GM12864 (cell line): ENCODE results near the gene PRSS23.

Experiments
- DNase-seq: peaks from one replicate; pipeline ENCODE4 v3.0.0-alpha.2; 2011; ENCODE audit warnings: low read depth
- H3K4me3 ChIP-seq: 2 replicates; pipeline ENCODE4 v1.5.1; 2011; ENCODE audit warnings: mild to moderate bottlenecking, low read depth, low read length, control low read depth
- CTCF ChIP-seq: IDR thresholded peaks from 2 replicates; pipeline ENCODE4 v1.5.1; 2011; ENCODE audit warnings: low read depth, mild to moderate bottlenecking, moderate library complexity, low read length, control low read depth, inconsistent platforms; ENCODE audit errors: missing control alignments

Gene PRSS23

DNA sequence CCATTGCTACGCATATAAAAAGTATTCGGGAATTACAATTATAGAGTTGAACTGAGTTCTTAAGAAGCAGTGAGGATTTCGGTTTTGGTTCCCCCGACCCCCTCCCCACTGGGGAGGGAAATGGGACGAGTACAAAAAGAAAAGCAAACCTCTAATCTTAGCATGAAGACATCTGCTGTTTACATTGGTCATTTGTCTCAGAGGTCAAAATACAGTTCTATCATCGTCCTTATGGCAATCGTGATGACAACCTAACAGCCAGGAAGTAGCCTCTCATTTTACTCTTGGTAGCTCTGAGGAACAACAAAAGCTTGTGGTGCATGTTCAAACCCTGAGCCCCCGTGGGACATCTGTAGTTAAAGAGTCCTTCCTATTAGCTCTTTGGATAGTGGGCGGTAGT lies 3.2 kb upstream of the PRSS23 start:
- no peak for TF ChIP-seq CTCF
- H3K4me3 ChIP-seq, result no peak overlapping the region
- DNase-seq, result no peak

DNA sequence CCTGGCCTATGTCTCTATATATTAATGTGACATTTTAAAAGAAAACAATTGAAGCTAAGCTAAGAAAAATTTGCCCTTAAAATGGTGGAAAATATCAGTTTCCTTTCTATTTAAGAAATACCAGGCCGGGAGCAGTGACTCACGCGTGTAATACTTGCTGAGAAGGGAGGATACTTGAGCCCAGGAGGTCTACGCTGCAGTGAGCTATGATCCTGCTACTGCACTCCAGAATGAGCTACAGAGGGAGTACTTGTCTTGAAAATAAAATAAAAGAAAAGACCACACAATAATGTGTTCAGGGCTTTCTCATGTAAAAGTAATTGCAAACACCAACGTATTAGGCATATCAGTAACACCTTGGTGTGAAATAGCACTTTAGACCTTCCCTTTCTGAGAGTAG lies 1.4 kb upstream of the PRSS23 start:
- no peak for TF ChIP-seq CTCF
- no peak overlapping the region for H3K4me3 ChIP-seq
- DNase-seq, result no peak

GRCh38 chr11:86799680-86800075 lies 664 bp upstream of the PRSS23 start:
- DNase-seq, result no peak
- TF ChIP-seq CTCF, result no peak
- H3K4me3 ChIP-seq, result no peak overlapping the region

- no peak for TF ChIP-seq CTCF
- DNase-seq, result no peak
- H3K4me3 ChIP-seq, result no peak overlapping the region
Measured at GRCh38 chr11:86800960-86801272, 574 bp downstream of the PRSS23 start.

DNA sequence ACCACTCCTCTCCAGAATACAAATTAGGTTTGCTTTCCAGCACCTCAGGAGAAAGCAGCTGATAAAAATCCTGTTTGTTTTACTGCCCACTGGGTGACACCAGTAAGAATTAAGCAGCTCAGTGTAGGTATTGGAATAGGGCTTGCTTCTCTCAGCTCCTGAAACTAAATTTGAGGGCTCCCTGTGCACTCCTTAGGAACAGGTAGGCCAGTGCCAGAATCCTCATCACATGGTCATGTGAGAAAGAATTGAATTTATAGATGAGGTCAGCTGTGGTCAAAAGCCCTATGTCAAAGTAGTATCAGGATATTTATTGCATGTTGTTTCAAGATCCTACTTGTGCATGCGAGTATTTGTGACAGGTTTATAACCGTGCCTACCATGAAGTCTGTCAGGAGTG lies 1.0 kb downstream of the PRSS23 start:
- DNase-seq, result no peak
- no peak for TF ChIP-seq CTCF
- no peak overlapping the region for H3K4me3 ChIP-seq

DNA sequence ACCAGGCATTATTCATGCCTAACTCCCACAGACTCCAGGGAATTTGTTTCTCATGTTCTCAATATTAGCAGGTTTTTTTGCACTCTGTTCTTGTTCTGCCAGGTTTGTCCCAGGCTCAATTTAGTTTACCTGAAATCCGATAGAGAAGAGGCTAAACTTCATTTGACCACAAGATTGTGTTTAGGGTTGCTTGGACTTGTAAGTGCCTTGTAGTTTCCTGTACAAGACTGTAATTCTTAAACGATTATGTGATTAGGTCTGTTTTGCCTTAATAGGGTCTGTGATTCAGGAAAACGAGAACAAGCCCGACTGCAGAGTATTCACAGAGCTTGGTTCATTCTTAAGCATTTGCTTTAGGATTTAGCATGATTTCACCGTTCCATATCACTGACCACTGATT lies 1.8 kb downstream of the PRSS23 start:
- H3K4me3 ChIP-seq, result no peak overlapping the region
- TF ChIP-seq CTCF, result no peak
- no peak for DNase-seq

- H3K4me3 ChIP-seq, result no peak overlapping the region
- TF ChIP-seq CTCF, result peak; percentile 45
- no peak for DNase-seq
Measured at GRCh38 chr11:86802601-86803051, 2.3 kb downstream of the PRSS23 start.
